HCT116 (cell line): Measurements from ENCODE around the gene DEXI. TPM values are rescaled to one million over a fixed set of nuclear protein-coding genes. Genes with fewer than 3 reads are reported as not detected.

Experiments used
- ATAC-seq: fragments of 200-7000 bp; cut with Tn5 transposase; 2 replicates; pipeline ENCODE4 v1.9.1; 2020; ENCODE audit warnings: mild to moderate bottlenecking, moderate library complexity
- BruUV-seq: library from RNA; stranded (reverse); fragments of 400-500 nt; replicated peaks from 2 replicates; lab custom pipeline; 2021; lab: Mats Ljungman, UMichigan
- CTCF ChIA-PET: fragments of 300-600 bp; sonication (Branson Sonifier 250); formaldehyde crosslinking; loops from one replicate; lab custom pipeline; 2021; ENCODE audit warnings: antibody characterized with exemption; lab: Charles Lee
- POLR2A ChIA-PET: fragments of 300-600, 350-600 bp; sonication (Branson Sonifier 250); formaldehyde crosslinking; loops from one replicate; lab custom pipeline; 2021; ENCODE audit warnings: antibody characterized with exemption; lab: Charles Lee
- RAD21 ChIA-PET, 2 experiments: fragments of 300-600 bp; sonication (Branson Sonifier 250); formaldehyde crosslinking; loops; one replicate each; lab custom pipeline; 2023; ENCODE audit warnings: low total read pairs in 2 of 2; ENCODE audit not compliant: uncharacterized antibody in 2 of 2, unreplicated experiment in 2 of 2, low non-redundant PET in 1 of 2; lab: Charles Lee
- DNase-seq: peaks from one replicate; pipeline ENCODE4 v3.0.0-alpha.2; 2010; ENCODE audit warnings: low read depth, low spot score
- H2AFZ ChIP-seq: fragments of 200-600 bp; shearing (Covaris generic), sonication (generic); 2 replicates; pipeline ENCODE4 v1.6.1; 2017; ENCODE audit warnings: low read depth, mixed run types, mixed read lengths, antibody characterized with exemption, low read length; ENCODE audit not compliant: poor library complexity, severe bottlenecking
- H3K27ac ChIP-seq: 2 replicates; pipeline ENCODE4 v1.5.1; 2012; ENCODE audit warnings: low read depth, low read length
- H3K27me3 ChIP-seq: fragments of 200-600 bp; sonication (generic); 2 replicates; pipeline ENCODE4 v1.6.1; 2016; ENCODE audit warnings: mixed run types, low read length, mixed read lengths; ENCODE audit not compliant: insufficient read depth
- H3K36me3 ChIP-seq, 2 experiments: fragments of 200-500 bp in 1 of 2; fragments of 200-600 bp in 1 of 2; sonication (Bioruptor generic) in 1 of 2; sonication (generic) in 1 of 2; 2 replicates each; pipeline versions ENCODE4 v1.5.1 to v1.6.1; 2014 to 2016; ENCODE audit warnings: low read length in 2 of 2, inconsistent platforms in 1 of 2, mixed read lengths in 1 of 2, mixed run types in 1 of 2; ENCODE audit not compliant: insufficient read depth in 2 of 2, control insufficient read depth in 1 of 2
- H3K4me1 ChIP-seq, 2 experiments: fragments of 200-600 bp in 1 of 2; sonication (generic) in 1 of 2; 2 replicates each; pipeline versions ENCODE4 v1.5.1 to v1.6.1; 2012 to 2017; ENCODE audit warnings: low read length in 2 of 2, inconsistent platforms in 1 of 2, mild to moderate bottlenecking in 1 of 2, mixed read lengths in 1 of 2, mixed run types in 1 of 2, moderate library complexity in 1 of 2; ENCODE audit not compliant: insufficient read depth in 2 of 2, control insufficient read depth in 1 of 2
- H3K4me2 ChIP-seq: fragments of 200-600 bp; sonication (generic); 2 replicates; pipeline ENCODE4 v1.6.1; 2017; ENCODE audit warnings: mixed run types, low read length, mixed read lengths
- H3K4me3 ChIP-seq, 2 experiments: fragments of 200-600 bp in 1 of 2; sonication (generic) in 1 of 2; replicated peaks in 1 of 2; 2 replicates each; pipeline ENCODE4 v1.5.1; 2011 to 2016; ENCODE audit warnings: low read length in 2 of 2, control low read depth in 1 of 2, low read depth in 1 of 2, mild to moderate bottlenecking in 1 of 2, mixed read lengths in 1 of 2, mixed run types in 1 of 2
- H3K79me2 ChIP-seq: fragments of 200-600 bp; sonication (generic); 2 replicates; pipeline ENCODE4 v1.6.1; 2017; ENCODE audit warnings: mild to moderate bottlenecking, mixed run types, low read length, moderate library complexity, mixed read lengths; ENCODE audit not compliant: insufficient read depth
- H3K9ac ChIP-seq: fragments of 200-600 bp; sonication (generic); 2 replicates; pipeline ENCODE4 v1.6.1; 2016; ENCODE audit warnings: low read length, mixed read lengths
- H3K9me2 ChIP-seq: fragments of 200-600 bp; sonication (generic), shearing (Covaris generic); 2 replicates; pipeline ENCODE4 v1.6.1; 2017; ENCODE audit warnings: mixed run types, mild to moderate bottlenecking, moderate library complexity; ENCODE audit not compliant: insufficient read depth
- H3K9me3 ChIP-seq, 2 experiments: fragments of 200-500 bp in 1 of 2; fragments of 200-600 bp in 1 of 2; sonication (Bioruptor generic) in 1 of 2; sonication (generic) in 1 of 2; 2 replicates each; pipeline ENCODE4 v1.6.1; 2014 to 2017; ENCODE audit warnings: low read length in 2 of 2, mixed read lengths in 2 of 2, inconsistent platforms in 1 of 2, low read depth in 1 of 2, mild to moderate bottlenecking in 1 of 2, mixed run types in 1 of 2, moderate library complexity in 1 of 2; ENCODE audit not compliant: control insufficient read depth in 1 of 2, insufficient read depth in 1 of 2
- H4K20me1 ChIP-seq: fragments of 200-600 bp; sonication (generic), shearing (Covaris generic); 2 replicates; pipeline ENCODE4 v1.6.1; 2017; ENCODE audit warnings: mixed run types, mild to moderate bottlenecking, moderate library complexity; ENCODE audit not compliant: insufficient read depth
- ATF3 ChIP-seq: IDR thresholded peaks from 2 replicates; pipeline ENCODE4 v1.6.1; 2012
- CEBPB ChIP-seq: IDR thresholded peaks from 2 replicates; pipeline ENCODE4 v1.6.1; 2012; ENCODE audit warnings: low read depth
- CTCF ChIP-seq, 3 experiments: fragments of 200-600 bp in 1 of 3; sonication (generic) in 1 of 3; IDR thresholded peaks in 2 of 3; conservative IDR thresholded peaks in 1 of 3; 2 replicates each; pipeline ENCODE4 v1.5.1; 2012 to 2017; ENCODE audit warnings: low read depth in 2 of 3, low read length in 2 of 3, antibody characterized with exemption in 1 of 3, borderline replicate concordance in 1 of 3, control low read depth in 1 of 3, mild to moderate bottlenecking in 1 of 3, mixed read lengths in 1 of 3, mixed run types in 1 of 3, moderate library complexity in 1 of 3; ENCODE audit not compliant: insufficient read depth in 1 of 3
- EGR1 ChIP-seq: IDR thresholded peaks from 2 replicates; pipeline ENCODE4 v1.6.1; 2012; ENCODE audit warnings: low read depth
- JUND ChIP-seq: IDR thresholded peaks from 2 replicates; pipeline ENCODE4 v1.6.1; 2012
- MAX ChIP-seq: IDR thresholded peaks from 2 replicates; pipeline ENCODE4 v1.6.1; 2012
- RAD21 ChIP-seq: IDR thresholded peaks from 2 replicates; pipeline ENCODE4 v1.6.1; 2012; ENCODE audit warnings: low read depth, mild to moderate bottlenecking
- REST ChIP-seq: IDR thresholded peaks from 2 replicates; pipeline ENCODE4 v1.6.1; 2012; ENCODE audit warnings: low read depth
- SIN3A ChIP-seq: IDR thresholded peaks from 2 replicates; pipeline ENCODE4 v1.6.1; 2012; ENCODE audit warnings: low read depth
- SRF ChIP-seq: IDR thresholded peaks from 2 replicates; pipeline ENCODE4 v1.6.1; 2012; ENCODE audit warnings: low read depth
- TCF7L2 ChIP-seq: IDR thresholded peaks from 2 replicates; pipeline ENCODE4 v1.7.0; 2011; ENCODE audit warnings: borderline replicate concordance, inconsistent platforms; ENCODE audit not compliant: insufficient read depth, insufficient read length; ENCODE audit errors: extremely low read depth
- ZBTB33 ChIP-seq: IDR thresholded peaks from 2 replicates; pipeline ENCODE4 v1.6.1; 2011; ENCODE audit warnings: mild to moderate bottlenecking, low read length, moderate library complexity; ENCODE audit not compliant: insufficient replicate concordance; ENCODE audit errors: extremely low read depth
- ZFX ChIP-seq: fragments of 450-650 bp; IDR thresholded peaks from 2 replicates; pipeline ENCODE4 v1.6.1; 2017
- intact Hi-C: fragments of 100-400 bp; cut with micrococcal nuclease; formaldehyde crosslinking; loops from 2 replicates; pipeline ENCODE4 v1.10.0; 2022
- total RNA-seq: library from RNA; stranded (reverse); gene quantifications from one replicate; pipeline ENCODE4 v1.2.1, GENCODE V29; 2021; ENCODE audit not compliant: unreplicated experiment

The DEXI gene
- total RNA-seq, 1 experiment from 2014 or later, result 37.8 TPM

GRCh38 chr16:10916534-10916933, 25.7 kb downstream of the DEXI start:
- DNase-seq (no peak), ATAC-seq (no peak)
- Histone ChIP-seq H3K4me2 (no peak overlapping the region), H4K20me1 (no peaks in the 10 kb centered on the region), H3K4me1 (peaks cover 7 to 13% of the 10 kb centered on the region in 2 experiments; a peak in 3 of 4 replicates), H3K9ac (no peak overlapping the region), H3K9me3 (no peaks in the 10 kb centered on the region), H3K9me2 (no peaks in the 10 kb centered on the region), H3K4me3 (no peak overlapping the region), H3K27me3 (no peaks in the 10 kb centered on the region), H3K79me2 (no peaks in the 10 kb centered on the region), H2AFZ (no peak overlapping the region), H3K36me3 (no peaks in the 10 kb centered on the region), H3K27ac (no peak overlapping the region)
- ChIA-PET POLR2A (no interaction called here), RAD21 (no interaction called here), CTCF (no interaction called here)
- BruUV-seq, result no TSS peak
- TF ChIP-seq SRF, result no peak
- TF ChIP-seq CEBPB, result no peak
- no peak for TF ChIP-seq EGR1
- TF ChIP-seq CTCF (IDR thresholded peaks at IDR 0.05 in 2 of 3, conservative IDR thresholded peaks at IDR 0.05 in 1 of 3; ENCODE audit: borderline replicate concordance in 1 of 3, insufficient read depth in 1 of 3, low read depth in 2 of 3, low read length in 2 of 3), result no peak
- no peak for TF ChIP-seq REST
- TF ChIP-seq RAD21, result no peak
- TF ChIP-seq MAX, result no peak
- TF ChIP-seq JUND, result no peak
- TF ChIP-seq SIN3A, result no peak
- TF ChIP-seq TCF7L2, result no peak
- TF ChIP-seq ATF3, result no peak
- TF ChIP-seq ZBTB33, result no peak
- no peak for TF ChIP-seq ZFX
- intact Hi-C loops, result loop anchor here (5.0 to 10.0 kb wide), 4 partner anchors 112 to 659 kb away; partner anchors contain the start of gene EMP2
